ENCODE results near the gene KRT23.

- TF ChIP-seq, protein P1, sequence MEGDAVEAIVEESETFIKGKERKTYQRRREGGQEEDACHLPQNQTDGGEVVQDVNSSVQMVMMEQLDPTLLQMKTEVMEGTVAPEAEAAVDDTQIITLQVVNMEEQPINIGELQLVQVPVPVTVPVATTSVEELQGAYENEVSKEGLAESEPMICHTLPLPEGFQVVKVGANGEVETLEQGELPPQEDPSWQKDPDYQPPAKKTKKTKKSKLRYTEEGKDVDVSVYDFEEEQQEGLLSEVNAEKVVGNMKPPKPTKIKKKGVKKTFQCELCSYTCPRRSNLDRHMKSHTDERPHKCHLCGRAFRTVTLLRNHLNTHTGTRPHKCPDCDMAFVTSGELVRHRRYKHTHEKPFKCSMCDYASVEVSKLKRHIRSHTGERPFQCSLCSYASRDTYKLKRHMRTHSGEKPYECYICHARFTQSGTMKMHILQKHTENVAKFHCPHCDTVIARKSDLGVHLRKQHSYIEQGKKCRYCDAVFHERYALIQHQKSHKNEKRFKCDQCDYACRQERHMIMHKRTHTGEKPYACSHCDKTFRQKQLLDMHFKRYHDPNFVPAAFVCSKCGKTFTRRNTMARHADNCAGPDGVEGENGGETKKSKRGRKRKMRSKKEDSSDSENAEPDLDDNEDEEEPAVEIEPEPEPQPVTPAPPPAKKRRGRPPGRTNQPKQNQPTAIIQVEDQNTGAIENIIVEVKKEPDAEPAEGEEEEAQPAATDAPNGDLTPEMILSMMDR (IDR thresholded peaks at IDR 0.05; ENCODE audit: poor library complexity, severe bottlenecking), result no peak
- TF ChIP-seq POLR2AphosphoS5 (IDR thresholded peaks at IDR 0.05), result no peak
- TF ChIP-seq, protein P2, sequence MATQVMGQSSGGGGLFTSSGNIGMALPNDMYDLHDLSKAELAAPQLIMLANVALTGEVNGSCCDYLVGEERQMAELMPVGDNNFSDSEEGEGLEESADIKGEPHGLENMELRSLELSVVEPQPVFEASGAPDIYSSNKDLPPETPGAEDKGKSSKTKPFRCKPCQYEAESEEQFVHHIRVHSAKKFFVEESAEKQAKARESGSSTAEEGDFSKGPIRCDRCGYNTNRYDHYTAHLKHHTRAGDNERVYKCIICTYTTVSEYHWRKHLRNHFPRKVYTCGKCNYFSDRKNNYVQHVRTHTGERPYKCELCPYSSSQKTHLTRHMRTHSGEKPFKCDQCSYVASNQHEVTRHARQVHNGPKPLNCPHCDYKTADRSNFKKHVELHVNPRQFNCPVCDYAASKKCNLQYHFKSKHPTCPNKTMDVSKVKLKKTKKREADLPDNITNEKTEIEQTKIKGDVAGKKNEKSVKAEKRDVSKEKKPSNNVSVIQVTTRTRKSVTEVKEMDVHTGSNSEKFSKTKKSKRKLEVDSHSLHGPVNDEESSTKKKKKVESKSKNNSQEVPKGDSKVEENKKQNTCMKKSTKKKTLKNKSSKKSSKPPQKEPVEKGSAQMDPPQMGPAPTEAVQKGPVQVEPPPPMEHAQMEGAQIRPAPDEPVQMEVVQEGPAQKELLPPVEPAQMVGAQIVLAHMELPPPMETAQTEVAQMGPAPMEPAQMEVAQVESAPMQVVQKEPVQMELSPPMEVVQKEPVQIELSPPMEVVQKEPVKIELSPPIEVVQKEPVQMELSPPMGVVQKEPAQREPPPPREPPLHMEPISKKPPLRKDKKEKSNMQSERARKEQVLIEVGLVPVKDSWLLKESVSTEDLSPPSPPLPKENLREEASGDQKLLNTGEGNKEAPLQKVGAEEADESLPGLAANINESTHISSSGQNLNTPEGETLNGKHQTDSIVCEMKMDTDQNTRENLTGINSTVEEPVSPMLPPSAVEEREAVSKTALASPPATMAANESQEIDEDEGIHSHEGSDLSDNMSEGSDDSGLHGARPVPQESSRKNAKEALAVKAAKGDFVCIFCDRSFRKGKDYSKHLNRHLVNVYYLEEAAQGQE (IDR thresholded peaks at IDR 0.05; ENCODE audit: borderline replicate concordance), result no peak
- TF ChIP-seq RAD21 (conservative IDR thresholded peaks at IDR 0.05), result no peak
- no peak for TF ChIP-seq EZH2 (IDR thresholded peaks at IDR 0.05; ENCODE audit: borderline replicate concordance, insufficient read depth, low read length, poor library complexity, severe bottlenecking)
- no peak for TF ChIP-seq EP300 (conservative IDR thresholded peaks at IDR 0.05; ENCODE audit: poor library complexity, severe bottlenecking)
Observed at GRCh38 chr17:40978575-40979151, 41.2 kb upstream of the KRT23 start.

All from neural cell (in vitro differentiated cells).